T1000 (cell line): ENCODE data around the gene KCNH6.
A peak's percentile ranks its signal among the peaks of the same experiment; 100 is the strongest.

Experiments
- DNase-seq: peaks from one replicate; lab custom pipeline; 2025; ENCODE audit warnings: mixed read lengths; lab: John Stamatoyannopoulos, UW

KCNH6 gene

DNA sequence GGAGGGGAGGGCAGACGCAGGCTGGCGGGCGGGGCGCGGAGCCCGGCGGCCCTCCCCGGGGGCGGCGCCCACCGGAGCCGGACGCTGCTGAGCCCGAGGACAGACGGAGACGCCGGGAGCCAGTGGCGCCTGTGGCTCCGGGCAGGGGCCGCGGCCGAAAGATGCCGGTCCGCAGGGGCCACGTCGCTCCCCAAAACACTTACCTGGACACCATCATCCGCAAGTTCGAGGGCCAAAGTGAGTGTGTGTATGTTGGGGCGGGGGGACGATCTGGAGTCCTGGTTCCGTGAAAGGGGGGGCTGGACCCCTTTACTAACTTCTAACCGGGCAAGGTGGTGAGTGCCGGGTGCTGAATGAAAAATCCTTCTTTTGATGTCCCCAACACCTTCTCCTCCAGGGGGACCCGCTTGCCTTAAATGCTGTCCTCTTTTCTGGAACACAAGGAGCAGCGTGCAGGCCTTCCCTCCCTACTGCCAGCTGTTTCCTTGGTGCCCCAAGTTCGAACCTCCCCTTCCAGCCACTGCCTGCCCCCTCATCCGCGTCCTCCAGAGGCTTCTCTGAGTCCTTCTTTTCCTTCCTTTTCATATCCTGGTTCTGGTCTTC, at the start of gene KCNH6:
KCNH6 (plus strand) TSS at position 106 of the 603 bp plus-strand sequence; CDS start at position 162, 56 bp downstream.
- no peak for DNase-seq

GRCh38 chr17:63474174-63474573, 49.0 kb upstream of the KCNH6 start:
- no peak for DNase-seq

DNA sequence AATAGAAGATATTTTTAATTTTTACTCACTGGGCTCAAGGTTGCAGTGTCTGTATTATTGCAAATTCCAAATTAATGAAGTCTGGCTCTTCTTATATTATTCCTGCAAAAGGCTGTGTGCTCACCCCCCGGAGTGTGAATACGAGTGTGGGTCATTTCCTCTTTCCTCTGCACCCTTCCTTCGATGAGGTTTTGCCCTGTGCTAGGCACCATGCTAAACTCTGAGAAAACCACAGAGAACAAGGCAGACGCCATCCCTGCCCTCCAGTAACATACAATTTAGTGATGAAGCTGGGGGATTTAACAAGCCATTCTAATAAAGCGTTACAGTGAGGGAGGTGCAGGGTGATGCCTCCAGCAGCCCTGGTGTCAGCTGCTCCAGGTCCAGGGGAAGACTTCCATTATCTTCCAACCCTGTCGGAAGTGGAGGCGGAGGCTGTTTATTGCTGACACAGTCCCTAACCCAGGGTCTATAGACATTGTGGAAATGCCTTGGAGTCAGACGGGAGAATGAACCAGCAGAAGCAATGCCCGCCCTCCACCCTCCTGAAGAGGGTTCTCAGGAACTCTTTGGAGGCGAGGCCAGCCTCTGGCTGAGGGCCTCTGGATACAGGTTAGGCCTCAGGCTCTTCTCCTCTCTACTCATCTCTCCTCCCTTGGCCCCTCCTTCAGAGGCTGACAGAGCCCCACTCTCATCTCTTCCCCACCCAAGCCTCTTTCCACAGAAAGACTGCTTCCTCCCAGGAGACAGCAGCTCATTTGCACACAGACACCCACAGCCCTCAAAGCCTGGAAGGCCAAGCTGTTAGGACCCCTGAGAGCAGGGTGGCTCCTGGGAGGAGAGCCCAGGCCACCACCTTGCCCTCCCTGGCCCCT, 48.3 kb upstream of the KCNH6 start:
- DNase-seq = no peak

GRCh38 chr17:63475491-63476412, 47.4 kb upstream of the KCNH6 start:
- DNase-seq = no peak

DNA sequence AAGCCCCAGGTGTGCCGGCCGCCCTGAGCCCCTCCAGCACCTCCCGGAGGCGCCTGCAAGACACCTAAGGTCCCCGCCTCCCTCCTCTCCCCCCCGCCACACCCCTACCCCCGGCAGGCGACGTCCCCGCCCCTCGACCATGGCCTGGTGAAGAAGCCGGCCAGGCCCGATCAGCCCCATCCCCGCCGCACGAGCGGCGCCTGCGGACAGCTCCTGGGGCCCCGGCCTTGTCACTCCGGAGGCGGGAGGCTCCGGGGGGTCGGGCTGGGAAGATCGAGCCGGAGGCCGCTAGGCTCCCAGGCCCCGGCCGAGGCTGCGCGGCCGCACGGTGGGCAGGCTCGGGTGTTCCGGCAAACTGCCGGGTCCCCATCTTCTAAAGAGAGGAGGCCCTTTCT, 46.7 kb upstream of the KCNH6 start:
- no peak for DNase-seq

GRCh38 chr17:63476854-63477479, 46.2 kb upstream of the KCNH6 start, which contains the start of gene ACE:
TSS of gene ACE (plus strand) at chr17:63477061. CDS start at chr17:63477095, 34 bp downstream.
- no peak for DNase-seq

GRCh38 chr17:63477480-63478440, 45.4 kb upstream of the KCNH6 start:
- no peak for DNase-seq

DNA sequence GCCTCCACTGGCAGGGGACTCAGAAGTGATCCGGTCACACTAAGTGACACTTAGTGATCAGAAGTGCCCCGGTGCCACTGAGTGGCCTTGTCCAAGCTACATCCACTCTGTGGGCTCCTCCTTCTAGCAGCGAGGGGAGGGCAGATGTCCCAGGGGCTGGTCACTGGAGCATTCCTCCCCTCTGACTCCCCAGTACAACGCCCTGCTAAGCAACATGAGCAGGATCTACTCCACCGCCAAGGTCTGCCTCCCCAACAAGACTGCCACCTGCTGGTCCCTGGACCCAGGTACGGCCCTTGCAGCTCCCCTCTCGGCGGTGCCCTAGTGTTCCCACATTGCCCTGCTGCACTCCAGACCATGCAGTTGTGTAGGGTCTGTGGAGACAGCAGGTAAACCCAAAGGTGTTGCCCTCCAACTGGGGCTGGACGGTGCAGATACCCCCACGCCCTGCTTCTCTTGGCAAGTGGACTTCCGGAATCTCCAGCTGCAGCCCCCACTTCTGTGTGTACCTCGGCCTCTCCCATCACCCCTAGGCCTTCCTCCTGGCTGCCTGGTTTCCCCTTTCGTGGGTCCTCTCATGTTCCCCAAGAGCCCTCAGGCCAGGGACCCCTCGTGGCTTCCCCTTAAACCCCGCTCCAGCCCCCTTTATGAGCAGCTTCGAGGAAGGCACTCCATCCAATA, 44.2 kb upstream of the KCNH6 start:
- DNase-seq = peak; percentile 87

- no peak for DNase-seq
Measured at GRCh38 chr17:63479495-63480184, 43.5 kb upstream of the KCNH6 start.

GRCh38 chr17:63480192-63480784, 42.9 kb upstream of the KCNH6 start:
- no peak for DNase-seq

DNA sequence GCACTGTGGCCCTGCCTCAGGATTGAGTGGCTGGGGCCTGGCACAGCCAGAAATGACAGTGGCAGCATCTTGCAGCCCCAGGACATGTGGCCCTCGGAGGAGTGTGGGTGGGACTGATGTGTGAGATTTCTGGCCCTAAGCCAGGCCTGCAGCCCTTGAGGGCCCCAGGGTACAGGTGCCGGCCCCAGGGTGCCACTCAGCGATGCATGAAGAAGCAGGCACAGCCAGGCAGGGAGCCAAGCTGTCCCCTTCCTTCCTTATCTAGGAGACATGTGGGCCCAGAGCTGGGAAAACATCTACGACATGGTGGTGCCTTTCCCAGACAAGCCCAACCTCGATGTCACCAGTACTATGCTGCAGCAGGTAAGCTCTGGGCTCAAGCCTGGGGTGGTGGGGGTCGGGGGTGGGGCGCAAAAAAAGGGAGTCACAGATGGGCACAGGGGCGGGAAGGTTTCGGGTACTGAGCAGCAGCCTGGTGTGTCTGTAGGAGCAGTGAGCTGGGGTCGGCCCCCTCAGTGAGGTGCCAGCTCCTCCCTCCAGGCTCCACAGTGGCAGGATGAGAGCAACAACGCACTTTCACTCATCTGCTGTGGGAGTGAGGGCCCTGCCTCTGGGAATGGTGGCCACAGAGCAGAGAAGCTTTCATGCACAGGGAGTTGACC, 42.2 kb upstream of the KCNH6 start:
- no peak for DNase-seq

GRCh38 chr17:63481488-63481870, 41.7 kb upstream of the KCNH6 start:
- no peak for DNase-seq

DNA sequence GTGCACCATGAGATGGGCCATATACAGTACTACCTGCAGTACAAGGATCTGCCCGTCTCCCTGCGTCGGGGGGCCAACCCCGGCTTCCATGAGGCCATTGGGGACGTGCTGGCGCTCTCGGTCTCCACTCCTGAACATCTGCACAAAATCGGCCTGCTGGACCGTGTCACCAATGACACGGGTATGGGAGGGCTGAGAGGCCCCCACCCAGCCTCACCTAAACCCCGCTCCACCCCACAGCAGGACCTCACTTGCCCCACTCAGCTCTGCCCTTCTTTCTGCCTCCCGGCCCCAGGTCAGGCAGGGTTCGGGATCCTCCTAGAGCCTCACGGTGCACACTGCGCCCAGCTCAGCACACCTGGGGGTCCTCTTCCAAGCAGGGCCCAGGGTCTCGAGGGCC, 40.6 kb upstream of the KCNH6 start:
- no peak for DNase-seq

- DNase-seq = no peak
Measured at GRCh38 chr17:63483038-63483437, 40.1 kb upstream of the KCNH6 start.

GRCh38 chr17:63483655-63484575, 39.2 kb upstream of the KCNH6 start:
- DNase-seq = no peak

GRCh38 chr17:63486317-63487013, 36.7 kb upstream of the KCNH6 start:
- no peak for DNase-seq

GRCh38 chr17:63487014-63487339, 36.2 kb upstream of the KCNH6 start:
- no peak for DNase-seq
